Measurements from ENCODE around the gene SYT9. TPM values are rescaled to one million over a fixed set of nuclear protein-coding genes. Genes with fewer than 3 reads are reported as not detected.
"Not testable (repeated sequence)": the region's sequence is repeated elsewhere in the genome, so short reads cannot be mapped to it uniquely, and the experiment has no call there.

The SYT9 gene
- total and polyA plus RNA-seq, 2 of the 4 experiments (the other 2 are of a cell fraction), result not detected

DNA sequence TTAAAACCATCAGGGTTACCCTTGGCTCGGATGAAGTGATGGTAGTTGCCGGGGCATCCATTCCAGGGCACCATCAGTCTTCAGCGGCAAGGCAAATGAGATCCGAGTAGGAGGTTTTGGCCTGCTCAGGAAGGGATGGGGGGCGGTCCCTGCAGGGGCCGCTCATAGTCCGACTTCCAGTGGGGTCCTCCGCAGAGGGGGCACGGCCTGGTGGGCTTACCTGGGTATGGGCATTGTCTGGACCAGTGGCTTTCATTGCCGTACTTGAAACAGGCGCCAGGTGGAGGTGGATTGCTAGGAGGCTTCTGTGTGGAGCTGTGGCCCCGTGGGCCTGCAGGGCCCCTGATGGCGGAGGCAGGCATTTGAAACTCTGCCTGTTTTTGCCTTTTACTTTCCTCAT is 266.0 kb downstream of the SYT9 start:
- H4K5ac ChIP-seq (ENCODE audit: low read depth, low read length); CTCF ChIA-PET; H4K20me1 ChIP-seq (ENCODE audit: insufficient read depth, low read length); DNase-seq; H2BK15ac ChIP-seq (ENCODE audit: low read depth, low read length); H2BK120ac ChIP-seq (ENCODE audit: low read depth, low read length); POLR2A ChIA-PET (ENCODE audit: unreplicated experiment); H3K9me1 ChIP-seq (ENCODE audit: insufficient read depth, low read length); H2AK5ac ChIP-seq (ENCODE audit: low read depth, low read length); H3K4me1 ChIP-seq (ENCODE audit: control insufficient read depth, insufficient read depth, low read length); BruUV-seq (replicated peaks); H3K79me1 ChIP-seq (ENCODE audit: low read depth in 1 of 2, low read length in 2 of 2); H3K4me3 ChIP-seq (ENCODE audit: insufficient read depth, low read depth, low read length); intact Hi-C loops (cut with micrococcal nuclease); in situ Hi-C loops (cut with MboI; ENCODE audit: low sequenced_read_pairs); H3K4me2 ChIP-seq (ENCODE audit: low read depth, low read length); H2AK9ac ChIP-seq (replicated peaks; ENCODE audit: low read depth, low read length, poor library complexity); H3K56ac ChIP-seq (ENCODE audit: extremely low read depth, insufficient read depth, low read length); H4K91ac ChIP-seq (ENCODE audit: insufficient read depth, low read depth, low read length); H3K9ac ChIP-seq (ENCODE audit: low read depth, low read length); H2AFZ ChIP-seq (replicated peaks; ENCODE audit: low read length, poor library complexity); H3K18ac ChIP-seq (ENCODE audit: low read depth, low read length); H2BK5ac ChIP-seq (ENCODE audit: low read depth, low read length, poor library complexity, severe bottlenecking); H3K14ac ChIP-seq (replicated peaks; ENCODE audit: low read depth, low read length); ATAC-seq (ENCODE audit: low read depth); dilution Hi-C loops (cut with HindIII; ENCODE audit: low sequenced_read_pairs, unreplicated experiment); H2BK20ac ChIP-seq (ENCODE audit: low read depth, low read length); H3K27ac ChIP-seq (ENCODE audit: insufficient read depth, low read length); H3K23ac ChIP-seq (ENCODE audit: low read depth, low read length); H4K8ac ChIP-seq (ENCODE audit: low read depth in 2 of 2, low read length in 2 of 2); H3K4ac ChIP-seq (ENCODE audit: low read depth, low read length); H3K9me3 ChIP-seq (ENCODE audit: control insufficient read depth, insufficient read depth, low read length); H3K36me3 ChIP-seq (ENCODE audit: control insufficient read depth, insufficient read depth, low read length): not testable (repeated sequence)
- H3K27me3 ChIP-seq (ENCODE audit: control insufficient read depth, insufficient read depth, low read length), result peaks cover 28% of the 10 kb centered on the region
- 72% methylated on average over 6 of the region's 13 CpGs; no CpG with 5 or more reads in 1 of the 2 experiments for WGBS, 2 experiments (ENCODE audit: extremely low coverage in 2 of 2, insufficient read length in 1 of 2)

Small RNA genes within 50 kb of the gene (microRNA-seq; reads per million reads assigned to microRNA genes)
- 0 reads per million in 2 experiments for gene MIR302E (ENCODE audit: insufficient read depth in 1 of 2, insufficient read length in 1 of 2, unreplicated experiment in 1 of 2)

Small RNA genes within 50 kb of the gene (small RNA-seq; reads per million reads assigned to genes)
- 0 to 0.08 (median 0) reads per million in 5 experiments for gene MIR302E

Other genes starting within 250 kb of the SYT9 start
- 2.5 and 3.1 TPM in 2 replicates for gene ZNF214, start 231.6 kb upstream of the SYT9 start, total RNA-seq (2012; rRNA removed)
- gene ZNF214, start 231.6 kb upstream of the SYT9 start, polyA plus RNA-seq (2012; rRNA removed), result 0.47 and 0.82 TPM in 2 replicates
- gene NLRP14, start 231.4 kb upstream of the SYT9 start, total RNA-seq (2012; rRNA removed), result under 0.01 TPM in 2 replicates
- gene NLRP14, start 231.4 kb upstream of the SYT9 start, polyA plus RNA-seq (2012; rRNA removed), result not detected in 2 replicates
- not detected in 2 replicates for gene RBMXL2, start 162.9 kb upstream of the SYT9 start, total RNA-seq (2012; rRNA removed)
- not detected in 2 replicates for gene RBMXL2, start 162.9 kb upstream of the SYT9 start, polyA plus RNA-seq (2012; rRNA removed)
- 0.18 and 0.28 TPM in 2 replicates for gene OLFML1, start 233.6 kb downstream of the SYT9 start, total RNA-seq (2012; rRNA removed)
- 0.10 and 0.23 TPM in 2 replicates for gene OLFML1, start 233.6 kb downstream of the SYT9 start, polyA plus RNA-seq (2012; rRNA removed)